CD4-positive, alpha-beta T cell treated with Interleukin-4 for 1 hour (primary cell): ENCODE measurements around the gene KCNK16.
A peak's percentile ranks its signal among the peaks of the same experiment; 100 is the strongest.
"Not testable (repeated sequence)": the region's sequence is repeated elsewhere in the genome, so short reads cannot be mapped to it uniquely, and the experiment has no call there.

ENCODE experiments used
- DNase-seq, 2 donors: peaks; one replicate each; pipeline ENCODE4 v3.0.0-alpha.2; 2020 to 2022

Gene KCNK16

GRCh38 chr6:39304951-39305350 lies 17.6 kb downstream of the KCNK16 start:
- DNase-seq, result no peak

- DNase-seq, result no peak
Measured at GRCh38 chr6:39303425-39304153, 18.9 kb downstream of the KCNK16 start.

- DNase-seq, result peak; percentile 80 to 81
Measured at GRCh38 chr6:39302669-39303424, 19.7 kb downstream of the KCNK16 start.

DNA sequence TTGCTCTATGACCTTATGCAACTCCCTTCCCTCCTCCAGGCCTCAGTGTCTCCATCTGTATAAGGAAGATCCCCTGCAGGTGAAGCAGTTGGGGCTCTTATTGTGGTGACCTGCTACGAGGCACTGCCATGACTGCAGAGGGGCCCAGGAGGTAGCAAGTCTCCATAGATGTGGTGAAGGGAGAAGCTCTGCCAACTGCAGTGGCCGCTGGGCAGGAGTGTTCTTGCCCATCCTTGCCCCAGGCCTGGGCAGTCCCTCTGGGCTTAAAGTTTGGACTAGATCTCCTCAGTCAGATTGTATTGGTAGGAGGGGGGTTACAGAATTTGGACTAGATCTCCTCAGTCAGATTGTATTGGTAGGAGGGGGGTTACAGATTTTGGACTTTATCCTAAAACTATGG lies 20.5 kb downstream of the KCNK16 start:
- DNase-seq, result no peak

- DNase-seq, result no peak
Measured at GRCh38 chr6:39301606-39302005, 20.9 kb downstream of the KCNK16 start.

GRCh38 chr6:39300739-39301138 lies 21.8 kb downstream of the KCNK16 start:
- DNase-seq, result no peak

DNA sequence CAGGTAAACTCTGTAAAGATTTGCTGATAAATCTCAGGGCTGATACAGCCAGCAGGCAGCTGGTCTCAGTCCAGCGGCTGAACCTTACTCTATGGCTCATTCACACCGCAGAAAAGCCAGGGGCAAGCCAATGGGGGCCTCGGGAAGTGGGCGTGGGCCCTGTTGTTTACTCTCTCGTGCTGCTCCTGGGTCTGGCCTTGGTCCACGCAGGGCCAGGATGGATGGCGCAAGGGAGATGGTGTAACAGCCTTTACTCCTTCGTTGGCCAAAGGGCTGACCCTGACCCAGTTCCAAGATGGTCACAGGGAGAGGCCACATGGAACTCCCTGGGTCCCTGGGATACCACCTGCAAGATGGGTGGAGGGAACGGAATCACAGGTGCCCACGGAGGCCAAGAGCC lies 24.4 kb downstream of the KCNK16 start:
- no peak for DNase-seq

DNA sequence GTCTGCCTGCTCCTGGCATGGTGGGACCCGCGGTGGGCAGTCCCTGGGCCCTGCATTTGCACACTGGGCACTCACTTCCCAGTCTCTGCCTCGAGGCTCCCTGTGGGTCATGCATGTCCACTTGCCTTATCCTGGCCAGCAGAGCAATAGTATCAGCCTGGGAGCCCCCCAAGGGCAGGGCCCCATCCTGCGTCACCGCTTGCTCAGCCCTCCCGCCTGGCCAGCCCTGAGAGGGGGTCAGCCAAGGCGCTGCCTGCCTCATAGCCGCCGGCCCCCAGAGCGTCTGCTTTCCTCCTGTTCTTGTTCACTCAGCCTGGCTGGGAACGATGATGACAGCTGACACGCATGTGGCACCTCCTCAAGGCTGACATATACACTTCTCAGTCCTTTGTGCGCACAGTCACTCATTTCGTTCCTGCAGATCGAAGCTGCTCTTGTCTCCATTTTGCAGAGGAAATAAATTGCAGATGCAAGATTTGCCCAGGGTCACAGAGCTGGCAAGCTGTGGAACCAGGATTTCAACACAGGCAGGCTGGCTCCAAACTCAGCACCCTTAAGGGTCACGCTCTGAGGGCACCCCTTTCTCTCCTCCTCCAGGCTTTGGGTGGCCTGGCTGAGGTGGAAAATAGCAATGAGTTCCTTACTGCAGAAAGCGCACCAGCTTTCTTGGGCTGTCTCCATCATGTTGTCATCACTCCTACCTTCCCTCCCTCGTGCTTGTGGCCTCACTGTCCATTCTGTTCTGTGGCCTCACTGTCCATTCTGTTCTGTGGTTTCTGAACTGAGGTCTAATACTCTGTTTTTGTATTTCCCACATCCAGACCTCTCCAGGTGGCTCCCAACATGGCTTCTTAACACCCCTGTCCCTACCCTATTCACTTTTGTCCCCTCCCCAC lies 25.5 kb downstream of the KCNK16 start:
- DNase-seq, result no peak

DNA sequence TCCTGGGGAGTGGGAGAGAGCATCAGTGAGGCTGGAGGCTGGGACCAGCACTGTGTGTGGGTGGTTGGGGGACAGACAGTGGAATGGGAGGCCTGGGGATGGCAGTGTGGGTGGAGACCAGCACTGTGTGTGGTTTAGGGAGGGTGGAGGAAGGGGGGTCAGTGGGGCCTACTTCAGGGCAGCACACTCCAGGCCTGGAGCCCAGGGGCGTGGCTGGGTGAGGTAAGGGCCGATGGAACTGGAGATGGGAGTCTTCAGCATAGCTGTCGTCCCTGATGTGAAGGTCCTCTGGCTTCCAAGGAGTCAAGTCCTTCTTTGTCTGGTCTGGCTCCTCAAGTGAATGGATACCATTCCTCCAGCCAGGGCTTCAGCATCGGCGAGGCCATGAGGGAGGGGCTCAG lies 26.9 kb downstream of the KCNK16 start:
- no peak for DNase-seq

GRCh38 chr6:39294899-39295298 lies 27.6 kb downstream of the KCNK16 start:
- no peak for DNase-seq

- no peak for DNase-seq
Measured at GRCh38 chr6:39294133-39294532, 28.4 kb downstream of the KCNK16 start.

GRCh38 chr6:39292637-39293036 lies 29.9 kb downstream of the KCNK16 start:
- no peak for DNase-seq

GRCh38 chr6:39289490-39289889 lies 33.0 kb downstream of the KCNK16 start:
- DNase-seq, result no peak

DNA sequence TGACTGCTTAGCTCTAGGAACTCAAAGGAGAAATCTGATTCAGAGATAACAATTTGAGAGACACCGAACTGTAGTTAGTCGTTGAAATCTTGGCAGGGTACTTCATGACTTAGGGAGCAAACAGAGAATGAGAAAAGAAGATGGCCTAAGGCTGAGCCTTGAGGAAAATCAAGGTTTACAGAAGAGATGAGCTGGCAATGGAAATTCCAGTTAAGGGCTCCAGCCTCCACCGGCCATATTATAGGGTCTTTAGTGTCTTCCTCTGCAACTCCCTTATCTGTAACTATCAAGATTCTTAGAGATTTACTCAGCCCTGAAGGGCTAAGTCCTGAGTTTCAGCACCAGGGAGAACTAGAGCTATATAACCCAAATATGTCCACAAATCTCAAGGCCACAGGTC lies 34.9 kb downstream of the KCNK16 start:
- DNase-seq, result no peak

- DNase-seq, result not testable (repeated sequence)
Measured at GRCh38 chr6:39286596-39286995, 35.9 kb downstream of the KCNK16 start.

DNA sequence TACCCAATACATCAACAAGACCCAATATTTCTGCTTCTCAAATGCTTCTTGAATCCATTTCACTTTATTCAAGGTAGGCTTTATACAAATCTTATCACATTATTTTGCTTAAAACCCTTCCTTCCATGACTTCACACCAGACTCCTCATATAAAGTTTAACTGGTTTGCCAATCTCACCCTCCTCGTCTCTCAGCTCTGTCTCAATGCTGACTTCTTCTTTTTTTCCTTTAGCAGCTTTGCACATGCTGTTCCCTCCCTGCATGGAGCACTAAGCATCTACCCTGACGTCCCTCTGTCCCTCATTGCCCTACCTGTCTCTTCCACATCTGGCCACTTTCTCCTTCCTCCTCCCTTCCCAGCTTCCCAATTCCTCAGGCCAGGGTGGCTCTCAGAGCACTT lies 39.7 kb downstream of the KCNK16 start:
- DNase-seq, result no peak

DNA sequence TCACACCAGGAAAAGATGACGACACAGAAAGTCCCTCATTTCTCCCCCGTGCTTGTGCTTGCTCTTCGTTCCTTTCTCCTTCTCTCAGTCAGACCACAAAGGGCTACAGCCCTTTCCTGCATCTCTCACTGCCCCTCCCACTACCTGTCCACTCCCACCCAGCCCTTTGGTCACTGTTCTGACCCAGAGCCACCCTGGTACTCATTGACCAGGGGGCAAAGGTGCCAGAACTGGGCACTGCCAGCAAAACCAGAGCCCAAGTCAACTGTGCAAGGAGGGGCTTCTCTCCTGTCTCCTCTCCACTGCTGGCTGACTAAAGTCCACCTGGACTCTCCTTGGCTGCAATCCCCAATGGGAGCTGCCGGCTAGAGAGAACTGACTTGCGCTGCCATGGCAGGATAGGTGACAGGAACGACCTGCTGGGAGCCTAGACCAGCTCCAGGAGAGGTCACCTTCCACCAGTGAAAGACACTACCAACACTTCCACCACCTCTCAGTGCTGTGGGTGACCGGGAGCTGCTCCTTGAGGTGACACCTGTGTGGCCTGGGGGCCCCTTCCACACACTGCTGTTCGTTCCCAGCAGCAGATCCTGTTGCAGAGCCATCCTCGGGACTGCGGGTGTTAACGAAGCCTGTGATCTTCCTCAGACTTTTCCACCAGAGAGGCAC lies 41.1 kb downstream of the KCNK16 start:
- no peak for DNase-seq

GRCh38 chr6:39280247-39280731 lies 42.2 kb downstream of the KCNK16 start:
- DNase-seq, result no peak

DNA sequence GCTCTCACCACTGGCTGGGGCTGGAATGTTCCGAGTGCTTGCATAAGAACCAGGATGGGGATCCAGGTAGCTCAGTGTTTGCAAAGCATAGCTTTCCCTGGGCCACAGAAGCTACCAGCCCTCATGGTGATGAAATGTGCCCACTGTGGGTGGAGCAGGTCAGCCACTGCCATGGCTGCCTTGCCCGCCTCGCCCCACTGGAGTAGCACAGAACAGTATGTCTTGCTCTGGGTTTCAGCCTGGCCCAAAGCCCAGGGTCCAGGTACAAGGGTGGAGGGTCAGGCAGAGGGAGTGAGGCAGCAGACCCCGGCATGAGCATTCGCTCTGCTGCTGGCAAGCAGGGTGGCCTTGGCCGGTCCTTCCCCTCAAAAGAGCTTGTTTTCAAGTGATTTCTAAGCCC lies 43.0 kb downstream of the KCNK16 start:
- no peak for DNase-seq

DNA sequence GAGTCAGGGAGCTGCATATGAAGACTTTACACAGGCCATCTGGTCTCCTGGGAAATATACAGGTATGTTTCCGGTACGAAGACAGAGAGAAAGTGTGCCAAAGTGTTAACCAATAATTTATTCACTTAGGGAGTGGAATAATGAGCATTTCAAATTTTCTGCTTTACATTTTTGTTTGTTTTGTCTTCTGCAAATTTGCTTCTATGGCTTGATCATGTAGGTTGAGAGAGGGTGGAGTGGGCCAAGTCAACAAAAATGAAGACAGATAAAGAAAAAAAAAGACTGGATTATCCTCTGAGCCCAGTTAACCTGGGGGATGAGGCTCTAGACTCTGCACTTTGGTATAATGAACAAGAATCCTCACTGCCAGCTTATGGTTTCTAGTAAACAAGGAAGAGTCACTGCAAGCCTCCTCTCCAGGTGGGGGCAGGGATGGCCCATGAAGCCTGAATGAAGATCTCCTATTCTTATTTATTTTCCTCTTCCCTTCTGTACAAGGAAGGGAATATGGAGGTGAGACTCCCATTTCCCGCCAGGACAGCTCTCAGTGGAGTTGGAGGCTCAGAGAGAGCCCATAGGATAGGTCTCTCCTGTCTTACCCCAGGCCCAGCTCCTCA lies 46.0 kb downstream of the KCNK16 start:
- no peak for DNase-seq

DNA sequence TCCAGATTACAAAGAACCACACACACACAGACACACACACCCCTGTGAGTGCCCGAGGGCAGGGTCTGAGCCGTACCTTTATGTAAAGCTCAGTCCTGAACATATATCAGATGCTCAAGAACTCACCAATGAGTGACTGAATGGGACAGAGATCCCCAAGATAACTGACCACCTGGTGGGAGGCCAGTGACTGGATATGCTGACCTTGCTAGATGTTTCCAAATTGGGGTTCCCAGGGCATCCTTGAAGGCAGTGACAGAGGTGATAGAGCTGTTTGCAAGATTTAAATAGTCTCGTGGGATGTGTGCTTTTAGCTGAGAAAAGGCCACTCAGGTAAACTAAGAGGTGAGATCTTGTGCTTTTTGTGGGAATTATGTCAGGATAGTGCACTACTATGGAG lies 47.6 kb downstream of the KCNK16 start:
- DNase-seq, result no peak

GRCh38 chr6:39274471-39274870 lies 48.0 kb downstream of the KCNK16 start:
- DNase-seq, result no peak
